ENCODE data around the gene SALL4.

GRCh38 chr20:51831866-51832265 is 29.5 kb upstream of the SALL4 start:
- TF ChIP-seq GATA2 (IDR thresholded peaks at IDR 0.05; ENCODE audit: low read depth, low read length): no peak
- TF ChIP-seq GATA3 (IDR thresholded peaks at IDR 0.05; ENCODE audit: low read depth, low read length): no peak

Data from SH-SY5Y (cell line).